Measurements from ENCODE around the gene MYLIP. TPM values are rescaled to one million over a fixed set of nuclear protein-coding genes. Genes with fewer than 3 reads are reported as not detected.

Gene MYLIP
- total RNA-seq, 1 experiment from 2014 or later = 27.0 TPM

DNA sequence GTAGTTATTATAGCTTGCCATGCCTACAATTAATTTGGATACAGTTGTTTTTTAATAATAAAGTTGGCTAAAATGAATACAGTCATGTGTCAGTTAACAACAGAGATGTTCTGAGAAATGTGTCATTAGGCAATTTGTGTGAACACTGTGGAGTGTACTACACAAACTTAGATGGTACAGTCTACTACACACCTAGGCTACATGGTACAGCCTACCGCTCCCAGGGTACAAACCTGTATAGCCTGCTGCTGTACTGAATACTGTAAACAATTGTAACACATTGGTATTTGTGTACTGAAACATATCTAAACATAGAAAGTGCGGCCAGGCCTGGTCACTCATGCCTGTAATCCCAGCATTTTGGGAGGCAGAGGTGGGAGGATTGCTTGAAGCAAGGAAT, 50.2 kb downstream of the MYLIP start:
- Histone ChIP-seq H3K14ac (ENCODE audit: insufficient read depth, low read length) (no peak overlapping the region), H2BK120ac (ENCODE audit: low read depth, low read length, poor library complexity, severe bottlenecking) (no peak overlapping the region)

More for the DNA sequence above, 50.2 kb downstream of the MYLIP start:
- Histone ChIP-seq H3K56ac (ENCODE audit: insufficient read length, low read depth, low read length) (no peak overlapping the region), H3K4me2 (ENCODE audit: insufficient read depth, insufficient read length, low read length) (no peak overlapping the region), H2AK5ac (ENCODE audit: insufficient read length, low read length) (no peak overlapping the region), H3K9ac (ENCODE audit: extremely low read depth, insufficient read length, low read length) (no peak overlapping the region), H4K20me1 (ENCODE audit: control insufficient read depth, insufficient read depth, insufficient read length) (no peaks in the 10 kb centered on the region), H3K27ac (ENCODE audit: insufficient read length, low read depth, low read length) (no peak overlapping the region), H4K5ac (ENCODE audit: insufficient read length, low read depth, low read length) (no peak overlapping the region), H3K9me3 (ENCODE audit: control insufficient read depth, low read depth, low read length) (no peaks in the 10 kb centered on the region), H3K23me2 (ENCODE audit: insufficient read length, low read depth, low read length, poor library complexity, severe bottlenecking) (no peaks in the 10 kb centered on the region), H2AFZ (ENCODE audit: low read length) (no peak overlapping the region), H3K4ac (ENCODE audit: low read depth, low read length) (no peak overlapping the region), H2BK20ac (ENCODE audit: low read depth, low read length, poor library complexity, severe bottlenecking) (no peak overlapping the region), H2BK12ac (ENCODE audit: insufficient read length, low read depth, low read length) (no peak overlapping the region), H3K27me3 (ENCODE audit: insufficient read depth, low read length) (no peaks in the 10 kb centered on the region), H3K23ac (ENCODE audit: insufficient read length, low read depth, low read length) (no peak overlapping the region), H2BK5ac (ENCODE audit: insufficient read length, low read length) (no peak overlapping the region), H3K4me1 (ENCODE audit: insufficient read depth, low read length) (0 out of 2 replicates have a peak, but pooled peaks cover 3% of the 10 kb centered on the region), H3K18ac (ENCODE audit: insufficient read length, low read depth, low read length) (no peak overlapping the region), H3K79me1 (ENCODE audit: insufficient read depth, low read depth, low read length, poor library complexity, severe bottlenecking) (no peaks in the 10 kb centered on the region), H4K8ac (replicated peaks; ENCODE audit: insufficient read length, low read depth, low read length) (no peak overlapping the region), H2BK15ac (ENCODE audit: low read depth, low read length) (no peak overlapping the region), H4K91ac (ENCODE audit: insufficient read length, low read depth, low read length) (no peak overlapping the region), H3K79me2 (ENCODE audit: insufficient read depth, low read length) (no peaks in the 10 kb centered on the region), H3T11ph (ENCODE audit: low read length) (no peak overlapping the region)
- WGBS (ENCODE audit: extremely low coverage, insufficient read length, low lambda C conversion rate) = no CpG with 5 or more reads among the region's 2 CpGs
- Mint-ChIP-seq H3K9me3 (peaks cover 0 to 2% of the 10 kb centered on the region in 2 experiments; a peak in 2 of 5 replicates), H3K27ac (no peak overlapping the region), H3K4me1 (peaks cover 14 to 28% of the 10 kb centered on the region in 2 experiments), H3K4me3 (no peak overlapping the region), H3K27me3 (ENCODE audit: low read depth) (no peaks in the 10 kb centered on the region; the same call in 1 of the 2 replicates), H3K36me3 (ENCODE audit: insufficient read depth in 1 of 3, low read depth in 3 of 3) (peaks cover 0 to 3% (median 3%) of the 10 kb centered on the region in 3 experiments; a peak in 3 of 7 replicates)
- TF ChIP-seq, protein P1, sequence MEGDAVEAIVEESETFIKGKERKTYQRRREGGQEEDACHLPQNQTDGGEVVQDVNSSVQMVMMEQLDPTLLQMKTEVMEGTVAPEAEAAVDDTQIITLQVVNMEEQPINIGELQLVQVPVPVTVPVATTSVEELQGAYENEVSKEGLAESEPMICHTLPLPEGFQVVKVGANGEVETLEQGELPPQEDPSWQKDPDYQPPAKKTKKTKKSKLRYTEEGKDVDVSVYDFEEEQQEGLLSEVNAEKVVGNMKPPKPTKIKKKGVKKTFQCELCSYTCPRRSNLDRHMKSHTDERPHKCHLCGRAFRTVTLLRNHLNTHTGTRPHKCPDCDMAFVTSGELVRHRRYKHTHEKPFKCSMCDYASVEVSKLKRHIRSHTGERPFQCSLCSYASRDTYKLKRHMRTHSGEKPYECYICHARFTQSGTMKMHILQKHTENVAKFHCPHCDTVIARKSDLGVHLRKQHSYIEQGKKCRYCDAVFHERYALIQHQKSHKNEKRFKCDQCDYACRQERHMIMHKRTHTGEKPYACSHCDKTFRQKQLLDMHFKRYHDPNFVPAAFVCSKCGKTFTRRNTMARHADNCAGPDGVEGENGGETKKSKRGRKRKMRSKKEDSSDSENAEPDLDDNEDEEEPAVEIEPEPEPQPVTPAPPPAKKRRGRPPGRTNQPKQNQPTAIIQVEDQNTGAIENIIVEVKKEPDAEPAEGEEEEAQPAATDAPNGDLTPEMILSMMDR (conservative IDR thresholded peaks at IDR 0.05) = no peak
- no peak for DNase-seq
